ENCODE results near the gene DNASE2B.
"Not testable (repeated sequence)": the region's sequence is repeated elsewhere in the genome, so short reads cannot be mapped to it uniquely, and the experiment has no call there.

DNASE2B gene

DNA sequence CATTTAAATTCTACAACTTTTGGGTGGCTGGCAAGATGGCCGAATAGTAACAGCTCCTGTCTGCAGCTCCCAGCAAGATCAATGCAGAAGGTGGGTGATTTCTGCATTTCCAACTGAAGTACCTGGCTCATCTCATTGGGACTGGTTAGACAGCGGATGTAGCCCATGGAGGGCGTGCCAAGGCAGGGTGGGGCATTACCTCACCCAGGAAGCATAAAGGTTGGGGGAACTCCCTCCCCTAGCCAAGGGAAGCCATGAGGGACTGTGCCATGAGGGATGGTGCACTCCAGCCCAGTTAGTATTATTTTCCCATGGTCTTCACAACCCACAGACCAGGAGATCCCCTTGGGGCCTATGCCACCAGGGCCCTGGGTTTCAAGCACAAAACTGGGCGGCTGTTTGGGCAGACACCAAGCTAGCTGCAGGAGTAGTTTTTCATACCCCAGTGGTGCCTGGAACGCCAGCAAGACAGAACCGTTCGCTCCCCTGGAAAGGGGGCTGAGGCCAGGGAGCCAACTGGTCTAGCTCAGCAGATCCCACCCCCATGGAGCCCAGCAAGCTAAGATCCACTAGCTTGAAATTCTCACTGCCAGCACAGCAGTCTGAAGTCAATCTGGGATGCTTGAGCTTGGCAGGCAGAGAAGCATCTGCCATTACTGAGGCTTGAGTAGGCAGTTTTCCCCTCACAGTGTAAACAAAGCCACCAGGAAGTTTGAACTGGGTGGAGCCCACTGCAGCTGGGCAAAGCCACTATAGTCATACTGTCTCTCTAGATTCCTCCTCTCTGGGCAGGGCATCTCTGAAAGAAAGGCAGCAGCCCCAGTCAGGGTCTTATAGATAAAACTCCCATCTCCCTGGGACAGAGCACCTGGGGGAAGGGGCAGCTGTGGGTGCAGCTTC, 44.7 kb downstream of the DNASE2B start:
- not testable (repeated sequence) for DNase-seq (ENCODE audit: low read depth in 4 of 4, low spot score in 1 of 4)

DNA sequence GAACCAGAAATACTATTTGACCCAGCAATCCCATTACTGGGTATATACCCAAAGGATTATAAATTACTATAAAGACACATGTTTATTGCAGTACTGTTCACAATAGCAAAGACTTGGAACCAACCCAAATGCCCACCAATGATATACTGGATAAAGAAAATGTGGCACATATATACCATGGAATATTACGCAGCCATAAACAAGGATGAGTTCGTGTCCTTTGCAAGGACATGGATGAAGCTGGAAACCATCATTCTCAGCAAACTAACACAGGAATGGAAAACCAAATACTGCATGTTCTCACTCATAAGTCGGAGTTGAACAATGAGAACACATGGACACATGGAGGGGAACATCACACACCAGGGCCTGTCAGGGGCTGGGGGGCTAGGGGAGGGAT, 50.4 kb downstream of the DNASE2B start:
- DNase-seq (ENCODE audit: low read depth in 4 of 4, low spot score in 1 of 4) = not testable (repeated sequence)

DNA sequence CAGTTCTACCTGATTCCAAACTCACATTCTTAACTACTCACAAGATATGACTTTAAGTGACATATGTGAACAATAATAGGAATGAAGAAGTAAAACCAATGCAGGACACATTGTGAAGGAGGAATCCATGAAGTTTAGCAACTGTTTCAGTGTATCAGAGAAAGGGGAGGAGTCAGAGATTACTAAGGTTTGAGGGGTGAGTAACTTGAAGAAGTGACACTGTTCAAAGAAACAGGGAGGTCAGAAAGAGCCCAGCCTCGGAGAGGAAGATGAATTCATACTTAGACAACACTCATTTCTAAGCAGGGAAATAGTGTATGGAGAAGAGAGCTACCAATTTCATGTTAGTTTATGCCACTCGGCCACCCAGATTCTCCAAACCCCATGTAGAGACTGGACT, 52.6 kb downstream of the DNASE2B start:
- no peak for DNase-seq (ENCODE audit: low read depth in 4 of 4, low spot score in 1 of 4)

DNA sequence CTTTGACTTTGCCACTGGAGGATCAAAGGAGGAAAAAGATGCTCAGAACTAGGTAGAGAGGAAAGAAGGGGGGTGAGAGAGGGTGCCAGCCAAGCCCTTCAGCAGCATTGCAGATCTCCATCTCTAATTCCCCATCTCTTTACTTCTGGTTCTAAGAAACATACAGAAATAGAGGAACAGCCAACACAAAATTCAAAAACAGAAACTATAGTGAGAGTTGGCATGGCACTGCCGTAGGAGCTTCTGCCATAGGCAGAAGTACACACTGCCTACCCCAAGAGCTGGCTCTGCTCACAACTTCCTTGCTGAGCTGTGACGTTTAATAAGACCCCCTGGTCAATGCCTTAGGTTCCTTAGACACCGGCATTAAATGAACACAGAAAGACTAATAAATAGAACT, 54.2 kb downstream of the DNASE2B start:
- DNase-seq (ENCODE audit: low read depth in 4 of 4, low spot score in 1 of 4) = no peak

DNA sequence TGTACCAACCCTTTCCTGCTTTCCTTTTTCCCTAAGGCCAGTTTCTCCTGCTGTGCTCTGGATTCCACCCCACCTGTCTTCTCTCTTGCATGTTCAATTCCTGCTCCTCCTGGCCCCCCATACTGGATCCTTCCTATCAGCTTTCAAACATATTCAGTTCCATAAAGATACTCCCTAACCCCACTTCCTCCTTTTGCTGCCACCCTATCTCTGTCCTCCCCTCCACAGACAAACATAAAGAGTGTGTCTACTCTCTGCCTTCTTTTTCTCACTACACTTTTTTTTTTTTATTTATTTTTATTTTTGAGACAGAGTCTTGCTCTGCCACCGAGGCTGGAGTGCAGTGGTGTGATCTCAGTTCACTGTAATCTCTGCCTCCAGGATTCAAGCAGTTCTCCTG, 63.8 kb downstream of the DNASE2B start:
- no peak for DNase-seq (ENCODE audit: low read depth in 4 of 4, low spot score in 1 of 4)

Measured in stimulated activated CD4-positive, alpha-beta T cell treated with anti-CD3 and anti-CD28 coated beads, Interleukin-1b, Interleukin-23, amount 100 ng/mL, for 24 hours (primary cell).